ENCODE measurements around the gene CBR4.

CBR4 gene

DNA sequence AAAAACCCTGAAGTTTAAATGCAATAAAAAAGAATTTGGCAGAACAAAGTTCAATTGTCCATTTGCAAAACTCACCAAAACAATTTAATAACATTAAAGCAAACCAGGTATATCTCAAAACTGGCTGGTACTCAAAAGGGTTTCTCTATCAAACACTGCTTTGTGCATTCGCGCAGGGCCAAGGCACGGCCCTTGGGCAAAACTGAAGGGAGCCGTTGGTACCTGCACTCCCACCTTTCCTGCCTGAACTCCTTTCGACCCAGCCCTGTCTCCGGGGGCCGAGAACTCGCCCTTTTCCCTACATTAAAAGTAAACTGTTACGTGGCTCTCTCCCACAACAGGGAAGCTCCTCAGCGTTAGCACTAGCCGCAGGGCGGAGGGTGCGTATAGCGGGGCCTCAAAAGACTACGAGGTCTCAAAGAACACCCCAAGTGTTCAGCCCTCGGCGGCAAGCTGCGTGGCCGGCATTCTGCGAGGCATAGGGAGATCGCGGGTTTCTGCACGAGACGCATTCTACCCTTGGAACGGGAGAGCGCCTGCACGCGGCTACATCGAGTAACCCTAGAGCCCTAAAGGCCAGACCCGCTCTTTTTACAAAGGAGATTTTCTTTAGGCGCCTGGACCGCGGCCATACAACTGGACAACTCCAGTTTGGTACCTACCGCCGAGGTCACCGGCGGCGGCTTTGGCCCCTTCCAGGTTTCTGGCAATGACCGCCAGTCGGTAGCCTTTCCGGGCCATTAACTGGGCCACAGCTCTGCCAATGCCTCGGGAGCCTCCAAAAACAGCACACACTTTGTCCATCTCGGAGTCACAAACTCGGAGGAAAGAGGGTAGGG, 550 bp downstream of the CBR4 start:
- TF ChIP-seq SIN3A (IDR thresholded peaks at IDR 0.05; ENCODE audit: borderline replicate concordance, insufficient read depth, low read length), result no peak
- TF ChIP-seq TAF1 (IDR thresholded peaks at IDR 0.05; ENCODE audit: borderline replicate concordance, insufficient read depth, low read length), result no peak
- no peak for TF ChIP-seq FOXP2 (optimal IDR thresholded peaks at IDR 0.05; ENCODE audit: borderline replicate concordance, extremely low read depth, extremely low read length, insufficient read depth)

DNA sequence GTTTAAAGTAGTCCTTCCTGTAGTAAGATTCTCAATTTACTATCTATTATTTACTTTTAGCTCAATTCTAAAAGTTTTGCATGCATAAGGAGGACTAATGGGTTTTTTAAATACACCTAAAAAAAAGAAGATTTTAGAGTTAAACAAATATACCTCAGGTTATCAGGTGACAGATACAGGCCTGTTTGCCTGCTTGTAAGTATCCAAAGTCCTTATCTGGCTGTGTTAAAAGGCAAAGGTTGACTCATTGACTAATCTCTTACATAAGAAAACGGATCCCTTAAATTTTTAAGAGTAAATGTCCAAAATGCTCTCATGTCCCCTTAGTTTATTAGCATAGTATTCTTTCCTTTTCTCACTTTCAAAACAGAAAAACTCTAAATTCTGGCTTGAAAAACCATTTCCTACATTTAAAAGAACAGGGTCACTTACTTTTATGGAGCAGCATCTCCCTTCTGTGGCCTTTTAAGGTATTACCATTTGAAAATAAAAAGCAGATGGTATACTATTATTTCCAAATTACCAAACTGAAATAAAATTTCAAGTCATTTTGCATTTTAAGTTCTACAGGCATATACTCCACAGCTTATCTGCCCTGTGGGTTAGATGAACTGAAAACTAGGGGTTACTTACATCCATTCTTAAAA, 4.5 kb downstream of the CBR4 start:
- TF ChIP-seq REST (IDR thresholded peaks at IDR 0.05; ENCODE audit: insufficient read depth in 1 of 2, low read depth in 2 of 2, low read length in 2 of 2), result no peak
- TF ChIP-seq POLR2AphosphoS5 (IDR thresholded peaks at IDR 0.05; ENCODE audit: low read depth, low read length), result no peak
- no peak for TF ChIP-seq FOXP2 (optimal IDR thresholded peaks at IDR 0.05; ENCODE audit: borderline replicate concordance, extremely low read depth, extremely low read length, insufficient read depth)
- TF ChIP-seq TAF1 (IDR thresholded peaks at IDR 0.05; ENCODE audit: borderline replicate concordance, insufficient read depth, low read length), result no peak
- no peak for TF ChIP-seq SIN3A (IDR thresholded peaks at IDR 0.05; ENCODE audit: borderline replicate concordance, insufficient read depth, low read length)

- TF ChIP-seq POLR2AphosphoS5 (IDR thresholded peaks at IDR 0.05; ENCODE audit: low read depth, low read length) (no peak), SIN3A (IDR thresholded peaks at IDR 0.05; ENCODE audit: borderline replicate concordance, insufficient read depth, low read length) (no peak), FOXP2 (optimal IDR thresholded peaks at IDR 0.05; ENCODE audit: borderline replicate concordance, extremely low read depth, extremely low read length, insufficient read depth) (no peak), REST (IDR thresholded peaks at IDR 0.05; ENCODE audit: insufficient read depth in 1 of 2, low read depth in 2 of 2, low read length in 2 of 2) (no peak), TAF1 (IDR thresholded peaks at IDR 0.05; ENCODE audit: borderline replicate concordance, insufficient read depth, low read length) (no peak)
Measured at GRCh38 chr4:169000315-169000714, 9.7 kb downstream of the CBR4 start.

GRCh38 chr4:168999809-169000208, 10.2 kb downstream of the CBR4 start:
- no peak for TF ChIP-seq TAF1 (IDR thresholded peaks at IDR 0.05; ENCODE audit: borderline replicate concordance, insufficient read depth, low read length)
- TF ChIP-seq REST (IDR thresholded peaks at IDR 0.05; ENCODE audit: insufficient read depth in 1 of 2, low read depth in 2 of 2, low read length in 2 of 2), result no peak
- TF ChIP-seq SIN3A (IDR thresholded peaks at IDR 0.05; ENCODE audit: borderline replicate concordance, insufficient read depth, low read length), result no peak
- TF ChIP-seq POLR2AphosphoS5 (IDR thresholded peaks at IDR 0.05; ENCODE audit: low read depth, low read length), result no peak
- no peak for TF ChIP-seq FOXP2 (optimal IDR thresholded peaks at IDR 0.05; ENCODE audit: borderline replicate concordance, extremely low read depth, extremely low read length, insufficient read depth)

- TF ChIP-seq SIN3A (IDR thresholded peaks at IDR 0.05; ENCODE audit: borderline replicate concordance, insufficient read depth, low read length), result no peak
- no peak for TF ChIP-seq REST (IDR thresholded peaks at IDR 0.05; ENCODE audit: insufficient read depth in 1 of 2, low read depth in 2 of 2, low read length in 2 of 2)
- TF ChIP-seq FOXP2 (optimal IDR thresholded peaks at IDR 0.05; ENCODE audit: borderline replicate concordance, extremely low read depth, extremely low read length, insufficient read depth), result no peak
- TF ChIP-seq POLR2AphosphoS5 (IDR thresholded peaks at IDR 0.05; ENCODE audit: low read depth, low read length), result no peak
- TF ChIP-seq TAF1 (IDR thresholded peaks at IDR 0.05; ENCODE audit: borderline replicate concordance, insufficient read depth, low read length), result no peak
Measured at GRCh38 chr4:168998596-168998995, 11.5 kb downstream of the CBR4 start.
